Activated T-cell treated with anti-CD3 and anti-CD28 coated beads for 48 hours (primary cell): Measurements from ENCODE around the gene BCR.

Experiments used
- DNase-seq: peaks from one replicate; pipeline ENCODE4 v3.0.0-alpha.2; 2020; ENCODE audit warnings: low read depth

Gene BCR

GRCh38 chr22:23245799-23246136 lies 65.5 kb downstream of the BCR start:
- no peak for DNase-seq

GRCh38 chr22:23246982-23247766 lies 66.9 kb downstream of the BCR start:
- no peak for DNase-seq

- no peak for DNase-seq
These were observed 68.3 kb downstream of the BCR start for GRCh38 chr22:23248583-23248982.

GRCh38 chr22:23250056-23250784 lies 69.9 kb downstream of the BCR start:
- no peak for DNase-seq

- no peak for DNase-seq
These were observed 70.6 kb downstream of the BCR start for GRCh38 chr22:23250785-23251363.

GRCh38 chr22:23251445-23252093 lies 71.3 kb downstream of the BCR start:
- DNase-seq = peak; percentile 22

GRCh38 chr22:23253475-23254055 lies 73.3 kb downstream of the BCR start:
- no peak for DNase-seq

- DNase-seq = no peak
These were observed 75.3 kb downstream of the BCR start for GRCh38 chr22:23255506-23256170.

- no peak for DNase-seq
These were observed 76.0 kb downstream of the BCR start for GRCh38 chr22:23256171-23256932.

GRCh38 chr22:23256986-23257888 lies 76.9 kb downstream of the BCR start:
- DNase-seq = no peak

GRCh38 chr22:23257889-23258825 lies 77.8 kb downstream of the BCR start:
- DNase-seq = no peak

- no peak for DNase-seq
These were observed 78.5 kb downstream of the BCR start for GRCh38 chr22:23258826-23259170.

- DNase-seq = no peak
These were observed 79.8 kb downstream of the BCR start for GRCh38 chr22:23259916-23260644.

- no peak for DNase-seq
These were observed 80.6 kb downstream of the BCR start for GRCh38 chr22:23260645-23261581.

GRCh38 chr22:23261900-23262450 lies 81.7 kb downstream of the BCR start:
- no peak for DNase-seq

GRCh38 chr22:23262518-23263332 lies 82.4 kb downstream of the BCR start:
- no peak for DNase-seq
